Measurements from ENCODE around the gene GATAD2B.

GATAD2B gene

GRCh38 chr1:153922972-153923925 is at the start of gene GATAD2B:
Gene GATAD2B (minus strand): TSS chr1:153922972. CDS start chr1:153828347, 94,625 bp downstream.
- peak; percentile 100 for DNase-seq (ENCODE audit: low spot score)

DNA sequence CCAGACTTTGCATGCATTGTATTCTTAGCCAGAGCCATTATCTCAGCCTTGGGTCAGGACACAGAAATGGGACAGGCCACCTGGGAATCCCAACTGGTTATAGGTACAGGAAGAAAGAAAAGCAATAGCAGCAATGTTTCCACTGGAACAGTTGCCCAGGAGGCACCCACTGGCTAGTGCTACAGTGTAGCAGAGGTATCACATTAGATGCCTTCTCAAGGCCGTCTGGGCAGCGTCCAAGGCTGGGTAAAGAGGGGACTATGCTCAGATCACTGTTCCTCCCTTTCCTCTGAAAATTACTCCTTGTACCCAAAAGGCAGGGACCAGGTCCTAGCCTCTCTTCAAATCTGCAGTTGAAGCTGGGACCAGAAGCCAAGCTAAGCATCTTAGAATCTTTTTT is 47.6 kb upstream of the GATAD2B start:
- DNase-seq (ENCODE audit: low spot score): no peak

DNA sequence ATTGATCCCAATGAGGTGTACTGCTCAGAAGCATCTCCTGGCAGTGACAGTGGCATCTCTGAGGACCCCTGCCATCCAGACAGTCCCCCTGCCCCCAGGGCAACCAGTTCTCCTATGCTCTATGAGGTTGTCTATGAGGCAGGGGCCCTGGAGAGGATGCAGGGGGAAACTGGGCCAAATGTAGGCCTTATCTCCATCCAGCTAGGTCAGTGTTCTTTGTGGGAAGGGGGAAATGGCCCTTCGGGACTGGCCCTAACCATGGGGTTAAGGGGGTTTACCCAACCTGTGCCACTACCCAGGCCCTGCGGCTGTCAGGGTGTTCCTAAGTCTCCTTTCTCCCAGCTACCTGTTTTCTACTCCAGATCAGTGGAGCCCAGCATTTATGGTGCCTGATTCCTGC is 46.2 kb upstream of the GATAD2B start:
- DNase-seq (ENCODE audit: low spot score): no peak

GRCh38 chr1:153968408-153968807 is 45.6 kb upstream of the GATAD2B start:
- DNase-seq (ENCODE audit: low spot score): no peak

GRCh38 chr1:153968000-153968363 is 45.2 kb upstream of the GATAD2B start:
- no peak for DNase-seq (ENCODE audit: low spot score)

DNA sequence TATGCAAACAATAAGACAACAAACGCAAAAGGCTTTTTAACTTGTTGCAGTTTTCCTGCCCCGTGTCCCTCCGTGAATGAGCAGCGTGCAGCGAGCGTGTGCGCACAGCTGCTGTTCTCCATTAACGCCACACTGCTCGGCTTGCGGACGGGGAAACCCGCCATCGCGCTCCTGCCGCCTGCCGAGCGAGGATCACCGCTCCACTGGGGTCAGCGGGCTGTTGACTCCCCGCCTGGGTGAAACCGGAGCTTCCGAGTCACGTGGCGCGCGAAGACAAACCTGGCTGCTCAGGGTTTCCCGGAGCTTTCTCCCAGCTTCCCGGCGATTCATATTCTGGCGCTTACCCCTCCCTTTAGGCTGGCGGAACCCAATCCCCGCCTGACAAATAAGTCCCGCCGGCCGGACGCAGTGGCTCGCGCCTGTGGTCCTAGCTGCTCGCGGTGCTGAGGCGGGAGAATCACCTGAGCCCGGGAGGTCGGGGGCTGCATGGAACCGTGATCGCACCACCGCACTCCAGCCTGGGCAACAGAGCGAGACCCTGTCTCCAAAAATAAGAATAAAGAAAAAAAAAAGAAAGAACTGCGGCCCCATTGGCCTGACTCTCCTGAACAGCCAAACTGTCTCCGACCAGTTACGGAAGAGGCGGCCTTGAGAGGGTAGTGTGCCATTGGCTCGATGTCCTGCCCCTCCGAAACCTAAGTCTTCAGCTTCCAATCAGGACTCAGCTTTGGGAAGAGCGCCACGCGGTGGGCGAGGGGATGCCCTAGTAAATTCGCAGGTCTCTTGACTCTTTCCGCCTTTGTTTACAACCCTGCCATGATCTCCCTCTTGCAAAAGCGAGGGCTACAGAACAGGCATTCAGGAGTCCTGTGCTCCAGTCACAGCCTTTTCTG is 44.6 kb upstream of the GATAD2B start, which contains the start of gene CREB3L4:
TSS of gene CREB3L4 (plus strand) at position 796 of the 893 bp plus-strand sequence. CDS start 624 bp downstream, outside the sequence.
- peak; percentile 99 for DNase-seq (ENCODE audit: low spot score)

- no peak for DNase-seq (ENCODE audit: low spot score)
These were observed 41.1 kb upstream of the GATAD2B start for GRCh38 chr1:153963850-153964331.

DNA sequence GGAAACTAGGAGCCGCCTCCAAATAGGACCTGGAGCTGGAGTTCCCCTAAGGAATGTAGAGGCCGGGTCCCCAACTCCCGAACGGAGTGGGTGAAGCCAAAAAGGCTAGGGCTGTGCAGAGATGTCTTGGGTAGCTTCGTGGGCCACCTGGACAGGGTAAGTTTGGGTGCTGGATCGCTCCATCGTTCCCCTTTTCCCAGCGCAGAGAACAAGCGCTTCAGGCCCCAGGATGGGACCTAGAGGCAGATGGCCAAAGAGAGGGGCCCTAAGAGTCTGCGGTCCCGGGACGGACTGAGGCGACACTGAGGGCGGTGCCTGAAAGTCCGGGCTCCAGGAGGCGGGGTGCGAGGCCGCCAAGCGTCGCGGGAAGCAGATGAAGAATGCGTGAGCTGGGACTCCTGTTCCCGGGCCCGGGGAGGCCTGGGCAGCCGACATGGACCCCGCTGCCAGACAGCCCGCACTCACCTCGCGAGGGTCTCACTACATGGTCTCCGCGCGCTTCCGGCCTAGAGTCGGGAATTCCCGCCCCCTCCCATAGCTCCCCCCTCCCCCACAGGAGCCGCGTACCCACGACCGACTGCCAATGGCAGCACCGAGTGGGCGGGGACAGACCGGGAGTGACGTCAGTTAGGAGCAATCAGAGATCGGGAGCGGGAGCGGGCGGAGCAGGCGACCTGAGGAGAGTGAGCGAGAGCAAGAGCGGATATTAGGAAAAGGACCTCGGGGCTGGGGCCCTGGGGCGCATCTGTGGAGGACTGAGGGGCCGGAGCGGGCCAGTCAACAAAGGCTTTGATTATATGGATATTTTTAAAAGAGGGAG is 40.5 kb upstream of the GATAD2B start, which contains the start of gene SLC39A1:
TSS of gene SLC39A1 (minus strand) at position 508 of the 820 bp plus-strand sequence. CDS start 822 bp downstream, outside the sequence.
- peak; percentile 98 for DNase-seq (ENCODE audit: low spot score)

DNA sequence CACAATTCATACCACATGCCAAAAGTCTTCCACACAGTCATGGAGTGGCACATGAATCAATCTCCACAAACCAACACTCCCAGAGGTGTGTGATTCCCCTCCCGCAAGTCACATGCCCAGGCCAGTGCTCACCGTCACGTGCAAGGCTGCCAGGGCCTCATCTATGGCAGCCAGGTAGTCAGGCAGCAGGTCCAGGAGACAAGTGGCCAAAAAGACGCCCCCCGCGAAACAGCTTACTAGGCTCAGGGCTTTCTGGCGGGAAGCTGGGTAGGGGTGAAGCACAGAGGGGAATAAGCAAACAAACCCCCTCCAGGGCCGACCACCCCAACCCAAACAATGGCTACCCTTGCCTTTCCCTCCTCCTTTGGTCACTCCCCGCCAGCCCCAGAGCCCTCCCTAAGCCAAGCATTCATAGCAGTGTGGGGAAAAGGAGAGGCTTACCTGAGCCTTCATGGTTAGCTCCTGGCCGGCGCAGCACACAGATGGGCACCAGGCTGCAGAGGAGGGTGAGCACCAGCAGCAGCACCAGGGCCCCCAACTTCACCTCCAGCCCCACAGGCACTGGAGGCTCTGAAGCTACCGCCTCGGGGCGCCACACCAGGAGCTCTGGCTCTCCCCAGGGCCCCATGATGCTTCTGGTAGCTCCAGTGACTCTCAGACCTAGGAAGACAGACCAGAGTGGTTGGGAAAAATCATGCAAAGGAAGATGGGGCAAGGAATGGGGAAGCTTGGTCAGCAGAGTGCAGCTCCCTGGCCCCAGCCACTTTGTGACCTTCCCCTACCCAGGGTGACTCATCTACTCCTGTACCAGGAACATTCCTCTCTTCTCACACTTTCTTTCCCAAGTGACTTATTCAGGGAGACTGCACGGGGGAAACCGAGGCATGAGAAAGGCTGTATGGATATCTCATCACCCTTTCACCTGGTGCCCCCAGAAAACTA is 39.6 kb upstream of the GATAD2B start:
- peak; percentile 37 for DNase-seq (ENCODE audit: low spot score)

DNA sequence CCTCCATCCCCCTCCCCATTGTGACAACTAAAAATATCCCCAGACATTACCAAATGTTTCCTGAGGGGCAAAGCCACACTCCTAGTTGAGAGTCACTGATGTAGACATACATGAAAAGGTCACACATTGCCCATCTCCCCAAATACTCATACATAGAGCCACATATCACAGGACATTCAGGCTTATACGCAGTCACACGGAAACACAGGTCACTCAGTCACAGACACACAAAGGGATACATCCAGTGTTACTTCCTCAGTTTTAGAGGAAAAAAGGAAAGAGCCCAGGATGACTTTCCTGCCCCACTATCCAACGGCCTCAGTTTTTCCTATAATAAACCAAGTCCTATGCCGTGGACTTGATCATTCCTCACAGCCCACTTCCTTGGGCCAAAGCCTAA is 38.6 kb upstream of the GATAD2B start:
- DNase-seq (ENCODE audit: low spot score): no peak

GRCh38 chr1:153960206-153960605 is 37.4 kb upstream of the GATAD2B start:
- DNase-seq (ENCODE audit: low spot score): no peak

DNA sequence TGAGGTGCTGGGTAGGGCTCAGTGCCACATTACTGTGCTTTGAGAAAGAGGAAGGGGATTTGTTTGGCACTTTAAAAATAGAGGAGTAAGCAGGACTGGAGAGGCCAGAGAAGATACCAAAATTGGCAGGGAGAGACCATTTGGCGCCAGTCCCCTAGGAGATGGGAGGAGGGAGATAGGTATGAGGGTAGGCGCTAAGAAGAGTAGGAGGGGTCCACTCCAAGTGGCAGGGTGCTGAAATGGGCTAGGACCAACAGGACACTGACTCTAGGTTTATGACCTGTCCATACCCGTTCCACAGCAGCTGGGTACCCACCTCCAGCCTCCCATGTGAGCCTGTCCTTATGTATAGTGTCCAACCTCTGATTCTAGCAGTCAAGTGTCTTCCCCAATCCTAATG is 36.7 kb upstream of the GATAD2B start:
- DNase-seq (ENCODE audit: low spot score): peak; percentile 39

DNA sequence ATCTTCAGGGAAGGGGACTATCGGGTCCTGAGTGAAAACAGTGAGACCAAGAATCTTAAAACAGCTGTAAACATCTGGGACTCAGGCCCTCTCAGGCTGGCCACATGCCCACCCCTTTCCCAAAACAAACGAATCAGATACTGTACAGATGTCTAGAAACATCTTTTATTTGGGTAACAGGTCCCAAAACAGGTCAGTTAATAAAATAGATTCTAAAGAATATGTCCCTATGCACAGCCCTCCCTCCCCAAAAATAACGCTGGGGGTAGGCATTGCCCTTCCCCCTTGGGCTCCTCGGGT is 36.1 kb upstream of the GATAD2B start:
- no peak for DNase-seq (ENCODE audit: low spot score)

- DNase-seq (ENCODE audit: low spot score): peak; percentile 99
These were observed 35.6 kb upstream of the GATAD2B start, which contains the start of gene CRTC2 for GRCh38 chr1:153958111-153958960. Gene CRTC2 (minus strand): TSS chr1:153958612. CDS start chr1:153958497, 115 bp downstream.

DNA sequence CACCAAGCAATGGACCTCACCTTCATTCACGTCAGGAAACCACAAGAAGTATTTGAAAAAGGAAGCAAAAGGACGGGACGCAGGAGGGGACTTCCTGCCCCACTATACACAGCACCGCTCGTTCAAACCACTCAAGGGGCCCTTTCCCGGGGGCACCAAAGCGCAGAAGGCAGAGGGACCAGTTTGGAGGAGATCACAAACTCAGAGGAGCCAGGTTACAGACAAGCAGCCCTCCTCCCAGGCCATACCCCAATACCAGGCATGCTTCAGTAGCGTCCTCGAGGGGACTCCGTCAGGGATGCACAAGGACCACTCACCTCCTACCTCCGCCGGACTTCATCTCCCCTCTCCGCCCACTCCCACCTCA is 35.0 kb upstream of the GATAD2B start:
- no peak for DNase-seq (ENCODE audit: low spot score)

DNA sequence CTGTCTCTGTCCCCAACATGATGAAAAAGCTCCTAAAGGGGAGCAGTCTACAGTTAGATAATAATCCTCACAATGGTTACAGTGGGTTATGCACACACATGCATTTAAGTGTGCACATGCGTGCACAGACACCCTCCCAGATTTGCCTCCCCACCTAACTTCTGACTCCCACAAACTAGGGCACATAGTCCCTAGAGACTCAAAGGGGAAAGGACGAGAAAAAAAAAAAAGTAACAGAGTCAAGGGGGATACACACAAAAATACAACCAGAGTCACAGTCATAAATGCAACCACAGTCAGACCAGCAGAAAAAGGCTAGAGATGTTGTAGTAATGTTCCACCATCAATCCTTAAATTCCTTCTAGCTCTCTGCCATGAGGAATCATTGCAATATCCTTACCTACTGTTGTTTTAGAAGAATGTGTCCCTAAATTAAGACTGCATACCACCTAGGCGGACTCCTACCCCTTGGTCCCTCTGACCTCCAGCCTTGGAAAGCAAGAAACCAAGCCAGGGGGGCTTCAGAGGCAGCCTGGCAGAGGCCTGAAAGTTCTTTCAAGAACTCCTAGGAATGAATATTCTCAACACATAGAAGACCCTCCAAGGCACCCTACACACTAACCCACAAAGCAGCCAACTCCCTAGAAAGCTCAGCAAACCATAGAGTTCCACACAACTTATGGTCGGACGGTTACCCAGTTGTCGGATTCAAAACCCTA is 34.4 kb upstream of the GATAD2B start:
- DNase-seq (ENCODE audit: low spot score): no peak

- no peak for DNase-seq (ENCODE audit: low spot score)
These were observed 32.1 kb upstream of the GATAD2B start for GRCh38 chr1:153954826-153955225.

DNA sequence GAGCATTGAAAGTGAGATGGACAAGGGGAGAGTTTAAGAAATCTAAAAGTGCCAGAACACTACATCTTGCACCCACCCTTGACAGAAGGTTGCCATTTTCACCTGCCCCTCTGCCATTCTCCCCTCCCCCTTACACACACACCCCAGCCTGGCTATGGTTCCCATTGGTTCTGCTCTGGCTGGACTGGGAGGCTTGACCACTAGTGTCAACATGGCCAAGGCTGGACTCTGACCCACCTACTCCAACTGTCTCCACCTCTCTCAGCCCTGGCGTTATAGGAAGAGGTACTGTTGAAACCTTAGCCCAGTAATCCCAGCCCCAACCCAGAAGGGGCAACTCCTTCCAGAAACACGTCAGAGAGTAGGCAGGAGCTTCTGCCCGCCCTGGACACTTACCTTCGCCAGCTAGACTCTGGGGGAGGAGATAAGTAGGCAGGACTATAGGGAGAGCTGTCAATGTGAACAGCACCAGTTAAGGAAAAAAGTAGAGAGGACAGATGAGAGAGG is 31.1 kb upstream of the GATAD2B start:
- no peak for DNase-seq (ENCODE audit: low spot score)

- no peak for DNase-seq (ENCODE audit: low spot score)
These were observed 29.0 kb upstream of the GATAD2B start for GRCh38 chr1:153951801-153952200.
